ENCODE measurements around the gene SCGB1C1. TPM values are rescaled to one million over a fixed set of nuclear protein-coding genes. Genes with fewer than 3 reads are reported as not detected.

The SCGB1C1 gene
- total and polyA plus RNA-seq, 9 of the 15 experiments (the other 6 are each of a cell fraction or from before 2014, with no cell fraction given): not detected

GRCh38 chr11:206526-207207 lies 13.8 kb downstream of the SCGB1C1 start (continued):
- TF ChIP-seq SLC30A9 (CRISPR knock-in tag; IDR thresholded peaks at IDR 0.05) (no peak), PYGO2 (tag; IDR thresholded peaks at IDR 0.05) (no peak), PREB (CRISPR knock-in tag; IDR thresholded peaks at IDR 0.05) (no peak), ZNF212 (CRISPR knock-in tag; IDR thresholded peaks at IDR 0.05) (no peak), SAP30 (IDR thresholded peaks at IDR 0.05; ENCODE audit: borderline replicate concordance, insufficient read depth, low read depth, low read length, poor library complexity, severe bottlenecking) (peak; percentile 57), ZSCAN29 (IDR thresholded peaks at IDR 0.05) (peak; percentile 69; the same call in 1 of the 2 replicates), ID3 (CRISPR knock-in tag; IDR thresholded peaks at IDR 0.05) (no peak), ID3 (tag; IDR thresholded peaks at IDR 0.05) (no peak), CHCHD3 (CRISPR knock-in tag; IDR thresholded peaks at IDR 0.05) (no peak), MEF2A (IDR thresholded peaks at IDR 0.05; ENCODE audit: control insufficient read depth, low read depth, low read length) (no peak), HNRNPH1 (optimal IDR thresholded peaks at IDR 0.05; ENCODE audit: low read depth, low read length) (no peak), ASH1L (IDR thresholded peaks at IDR 0.05; ENCODE audit: borderline replicate concordance, low read depth, partially characterized antibody) (no peak), PRMT5 (CRISPR knock-in tag; IDR thresholded peaks at IDR 0.05) (peak; percentile 74; the same call in 1 of the 2 replicates), ZBTB17 (CRISPR knock-in tag; IDR thresholded peaks at IDR 0.05) (peak; percentile 64; the same call in 1 of the 2 replicates), ZNF316 (IDR thresholded peaks at IDR 0.05) (no peak), CAMTA2 (CRISPR knock-in tag; conservative IDR thresholded peaks at IDR 0.05) (no peak), EGR1 (conservative IDR thresholded peaks at IDR 0.05) (no peak), ZBTB7A (IDR thresholded peaks at IDR 0.05; ENCODE audit: borderline replicate concordance, control insufficient read depth, low read depth, low read length) (peak; percentile 29; the same call in 1 of the 2 replicates), HBP1 (CRISPR knock-in tag; IDR thresholded peaks at IDR 0.05) (no peak), ATF4 (CRISPR knock-in tag; IDR thresholded peaks at IDR 0.05) (no peak), SIX5 (IDR thresholded peaks at IDR 0.05; ENCODE audit: borderline replicate concordance in 1 of 2, insufficient read depth in 1 of 2, low read depth in 1 of 2, low read length in 2 of 2) (no peak), POLR2AphosphoS5 (IDR thresholded peaks at IDR 0.05; ENCODE audit: control insufficient read depth, insufficient read depth, low read depth, low read length) (no peak), RAD21 (CRISPR knock-in tag; conservative IDR thresholded peaks at IDR 0.05 in 1 of 2, IDR thresholded peaks at IDR 0.05 in 1 of 2) (no peak)

Data from K562 (cell line).